ENCODE data around the gene KANK2. TPM values are rescaled to one million over a fixed set of nuclear protein-coding genes. Genes with fewer than 3 reads are reported as not detected.
"Not testable (repeated sequence)": the region's sequence is repeated elsewhere in the genome, so short reads cannot be mapped to it uniquely, and the experiment has no call there.

The KANK2 gene
- total and polyA plus RNA-seq, 4 donors = 56.3 to 270 (median 97.7) TPM

GRCh38 chr19:11192957-11193939, 4.1 kb downstream of the KANK2 start:
- Histone ChIP-seq H3K9me3 (ENCODE audit: control insufficient read depth, insufficient read depth, low read length) (no peaks in the 10 kb centered on the region), H3K4me1 (ENCODE audit: control insufficient read depth, insufficient read depth, low read length) (peaks cover 35% of the 10 kb centered on the region), H3K36me3 (ENCODE audit: control insufficient read depth, insufficient read depth, low read length) (peaks cover 50% of the 10 kb centered on the region), H3K4me3 (ENCODE audit: low read depth, low read length) (no peak overlapping the region), H3K27me3 (ENCODE audit: control insufficient read depth, insufficient read depth, low read length) (no peaks in the 10 kb centered on the region), H3K27ac (ENCODE audit: low read depth, low read length) (no peak overlapping the region)
- DNase-seq (ENCODE audit: low read depth in 4 of 6, low spot score in 6 of 6) = no peak
- WGBS (ENCODE audit: insufficient coverage) = 96% methylated on average over 68 of the region's 68 CpGs

- peaks cover 31% of the 10 kb centered on the region for H3K4me1 ChIP-seq (ENCODE audit: control insufficient read depth, insufficient read depth, low read length)
- no peak overlapping the region for H3K4me3 ChIP-seq (ENCODE audit: low read depth, low read length)
- no peaks in the 10 kb centered on the region for H3K27me3 ChIP-seq (ENCODE audit: control insufficient read depth, insufficient read depth, low read length)
- peaks cover 50% of the 10 kb centered on the region for H3K36me3 ChIP-seq (ENCODE audit: control insufficient read depth, insufficient read depth, low read length)
- no peaks in the 10 kb centered on the region for H3K9me3 ChIP-seq (ENCODE audit: control insufficient read depth, insufficient read depth, low read length)
- DNase-seq (ENCODE audit: low read depth in 4 of 6, low spot score in 6 of 6) = no peak
- H3K27ac ChIP-seq (ENCODE audit: low read depth, low read length) = no peak overlapping the region
- WGBS (ENCODE audit: insufficient coverage) = 90% methylated on average over 5 of the region's 5 CpGs
Measured at GRCh38 chr19:11191934-11192333, 5.4 kb downstream of the KANK2 start.

GRCh38 chr19:11191273-11191755, 6.0 kb downstream of the KANK2 start:
- Histone ChIP-seq H3K4me3 (ENCODE audit: low read depth, low read length) (no peak overlapping the region), H3K27ac (ENCODE audit: low read depth, low read length) (no peak overlapping the region), H3K9me3 (ENCODE audit: control insufficient read depth, insufficient read depth, low read length) (no peaks in the 10 kb centered on the region), H3K27me3 (ENCODE audit: control insufficient read depth, insufficient read depth, low read length) (no peaks in the 10 kb centered on the region), H3K36me3 (ENCODE audit: control insufficient read depth, insufficient read depth, low read length) (peaks cover 56% of the 10 kb centered on the region), H3K4me1 (ENCODE audit: control insufficient read depth, insufficient read depth, low read length) (peaks cover 27% of the 10 kb centered on the region)
- no peak for DNase-seq (ENCODE audit: low read depth in 4 of 6, low spot score in 6 of 6)
- 72% methylated on average over 8 of the region's 8 CpGs for WGBS (ENCODE audit: insufficient coverage)

- whole genome bisulfite sequencing (ENCODE audit: insufficient coverage) = 89% methylated on average over 7 of the region's 8 CpGs
- Histone ChIP-seq H3K27ac (ENCODE audit: low read depth, low read length) (no peak overlapping the region), H3K4me3 (ENCODE audit: low read depth, low read length) (no peak overlapping the region), H3K27me3 (ENCODE audit: control insufficient read depth, insufficient read depth, low read length) (no peaks in the 10 kb centered on the region), H3K9me3 (ENCODE audit: control insufficient read depth, insufficient read depth, low read length) (no peaks in the 10 kb centered on the region), H3K36me3 (ENCODE audit: control insufficient read depth, insufficient read depth, low read length) (peaks cover 59% of the 10 kb centered on the region), H3K4me1 (ENCODE audit: control insufficient read depth, insufficient read depth, low read length) (peaks cover 22% of the 10 kb centered on the region)
- no peak for DNase-seq (ENCODE audit: low read depth in 4 of 6, low spot score in 6 of 6)
Measured at GRCh38 chr19:11190501-11190900, 6.8 kb downstream of the KANK2 start.

- DNase-seq (ENCODE audit: low read depth in 4 of 6, low spot score in 6 of 6) = no peak
- 93% methylated on average over 3 of the region's 9 CpGs for WGBS (ENCODE audit: insufficient coverage)
- Histone ChIP-seq H3K9me3 (ENCODE audit: control insufficient read depth, insufficient read depth, low read length) (peaks cover 2% of the 10 kb centered on the region), H3K27ac (ENCODE audit: low read depth, low read length) (no peak overlapping the region), H3K4me1 (ENCODE audit: control insufficient read depth, insufficient read depth, low read length) (peaks cover 9% of the 10 kb centered on the region), H3K4me3 (ENCODE audit: low read depth, low read length) (no peak overlapping the region), H3K36me3 (ENCODE audit: control insufficient read depth, insufficient read depth, low read length) (peaks cover 31% of the 10 kb centered on the region), H3K27me3 (ENCODE audit: control insufficient read depth, insufficient read depth, low read length) (no peaks in the 10 kb centered on the region)
Measured at GRCh38 chr19:11187441-11187840, 9.9 kb downstream of the KANK2 start.

- Histone ChIP-seq H3K27me3 (ENCODE audit: control insufficient read depth, insufficient read depth, low read length) (no peaks in the 10 kb centered on the region), H3K4me1 (ENCODE audit: control insufficient read depth, insufficient read depth, low read length) (no peaks in the 10 kb centered on the region), H3K36me3 (ENCODE audit: control insufficient read depth, insufficient read depth, low read length) (peaks cover 22% of the 10 kb centered on the region), H3K4me3 (ENCODE audit: low read depth, low read length) (no peak overlapping the region), H3K27ac (ENCODE audit: low read depth, low read length) (no peak overlapping the region), H3K9me3 (ENCODE audit: control insufficient read depth, insufficient read depth, low read length) (peaks cover 2% of the 10 kb centered on the region)
- DNase-seq (ENCODE audit: low read depth in 4 of 6, low spot score in 6 of 6) = no peak
- no CpG with 5 or more reads among the region's 1 CpG for WGBS (ENCODE audit: insufficient coverage)
Measured at GRCh38 chr19:11182994-11183393, 14.4 kb downstream of the KANK2 start.

GRCh38 chr19:11181488-11181887, 15.9 kb downstream of the KANK2 start:
- H3K36me3 ChIP-seq (ENCODE audit: control insufficient read depth, insufficient read depth, low read length) = peaks cover 28% of the 10 kb centered on the region

GRCh38 chr19:11180975-11181374, 16.4 kb downstream of the KANK2 start:
- not testable (repeated sequence) for H3K4me1 ChIP-seq (ENCODE audit: control insufficient read depth, insufficient read depth, low read length); H3K4me3 ChIP-seq (ENCODE audit: low read depth, low read length); H3K27me3 ChIP-seq (ENCODE audit: control insufficient read depth, insufficient read depth, low read length); DNase-seq (ENCODE audit: low read depth in 4 of 6, low spot score in 6 of 6); H3K9me3 ChIP-seq (ENCODE audit: control insufficient read depth, insufficient read depth, low read length); H3K27ac ChIP-seq (ENCODE audit: low read depth, low read length)
- peaks cover 31% of the 10 kb centered on the region for H3K36me3 ChIP-seq (ENCODE audit: control insufficient read depth, insufficient read depth, low read length)
- 100% methylated on average over 2 of the region's 8 CpGs for WGBS (ENCODE audit: insufficient coverage)

More at GRCh38 chr19:11181488-11181887, 15.9 kb downstream of the KANK2 start:
- 100% methylated on average over 2 of the region's 4 CpGs for WGBS (ENCODE audit: insufficient coverage)
- Histone ChIP-seq H3K9me3 (ENCODE audit: control insufficient read depth, insufficient read depth, low read length) (peaks cover 2% of the 10 kb centered on the region), H3K27ac (ENCODE audit: low read depth, low read length) (no peak overlapping the region), H3K4me1 (ENCODE audit: control insufficient read depth, insufficient read depth, low read length) (no peaks in the 10 kb centered on the region), H3K27me3 (ENCODE audit: control insufficient read depth, insufficient read depth, low read length) (no peaks in the 10 kb centered on the region), H3K4me3 (ENCODE audit: low read depth, low read length) (no peak overlapping the region)
- no peak for DNase-seq (ENCODE audit: low read depth in 4 of 6, low spot score in 6 of 6)

GRCh38 chr19:11180346-11180745, 17.0 kb downstream of the KANK2 start:
- H3K27me3 ChIP-seq (ENCODE audit: control insufficient read depth, insufficient read depth, low read length) = no peaks in the 10 kb centered on the region
- H3K4me3 ChIP-seq (ENCODE audit: low read depth, low read length) = no peak overlapping the region
- peaks cover 35% of the 10 kb centered on the region for H3K36me3 ChIP-seq (ENCODE audit: control insufficient read depth, insufficient read depth, low read length)
- H3K27ac ChIP-seq (ENCODE audit: low read depth, low read length) = no peak overlapping the region
- peaks cover 2% of the 10 kb centered on the region for H3K9me3 ChIP-seq (ENCODE audit: control insufficient read depth, insufficient read depth, low read length)
- no peak for DNase-seq (ENCODE audit: low read depth in 4 of 6, low spot score in 6 of 6)
- no peaks in the 10 kb centered on the region for H3K4me1 ChIP-seq (ENCODE audit: control insufficient read depth, insufficient read depth, low read length)
- whole genome bisulfite sequencing (ENCODE audit: insufficient coverage) = 88% methylated on average over 6 of the region's 8 CpGs

Data from spinal cord (tissue), 10 donors.